Uterus (tissue), 4 donors: Measurements from ENCODE around the gene ASPHD2. TPM values are rescaled to one million over a fixed set of nuclear protein-coding genes. Genes with fewer than 3 reads are reported as not detected.

ENCODE experiments used
- DNase-seq, 2 donors: peaks; one replicate each; pipeline ENCODE4 v3.0.0-alpha.2; 2019 to 2020
- H3K27ac ChIP-seq, 2 donors: fragments of 200-600 bp; sonication (generic); 1 replicate in 1 of 2; 2 replicates in 1 of 2; pipeline ENCODE4 v1.5.1; 2016 to 2018
- H3K27me3 ChIP-seq, 2 donors: fragments of 200-600 bp; sonication (generic); one replicate each; pipeline ENCODE4 v1.5.1; 2018 to 2019; ENCODE audit warnings: control low read depth in 1 of 2
- H3K36me3 ChIP-seq, 2 donors: fragments of 200-600 bp; sonication (generic); one replicate each; pipeline ENCODE4 v1.5.1; 2019; ENCODE audit warnings: control low read depth in 1 of 2
- H3K4me1 ChIP-seq, 2 donors: fragments of 200-600 bp; sonication (generic); one replicate each; pipeline ENCODE4 v1.5.1; 2018 to 2019; ENCODE audit warnings: control low read depth in 1 of 2
- H3K4me3 ChIP-seq, 2 donors: fragments of 200-600 bp; sonication (generic); 1 replicate in 1 of 2; 2 replicates in 1 of 2; pipeline ENCODE4 v1.5.1; 2018 to 2019; ENCODE audit warnings: mild to moderate bottlenecking in 1 of 2
- H3K9me3 ChIP-seq, 2 donors: fragments of 200-600 bp; sonication (generic); one replicate each; pipeline ENCODE4 v1.5.1; 2019; ENCODE audit warnings: control low read depth in 1 of 2
- CTCF ChIP-seq, 4 experiments: fragments of 200-600 bp in 2 of 4; fragments of 450-650 bp in 2 of 4; sonication (generic) in 2 of 4; IDR thresholded peaks; one replicate each; pipeline ENCODE4 v1.5.1; 2016 to 2019; ENCODE audit warnings: antibody characterized with exemption in 4 of 4, mild to moderate bottlenecking in 2 of 4, moderate library complexity in 1 of 4
- POLR2A ChIP-seq, 2 donors: fragments of 450-650 bp; IDR thresholded peaks; one replicate each; pipeline ENCODE4 v1.6.1; 2016; ENCODE audit warnings: antibody characterized with exemption in 2 of 2, mild to moderate bottlenecking in 1 of 2, moderate library complexity in 1 of 2
- intact Hi-C: fragments of 100-400 bp; cut with DNase I; formaldehyde crosslinking; loops from one replicate; pipeline ENCODE4 v1.15.1; 2023; ENCODE audit warnings: low total_unique reads
- small RNA-seq: library from RNA; depleted of rRNA; stranded (forward); fragments of <200 nt; gene quantifications from one replicate; pipeline ENCODE3, GENCODE V24; 2016
- total RNA-seq, 4 donors: library from RNA; depleted of rRNA in 3 of 4; stranded (reverse); fragments of >200 nt in 3 of 4; gene quantifications; one replicate each; pipeline versions ENCODE4 v1.1.0 to v1.2.4, GENCODE V29; 2014 to 2023
- donor health status: DM: yes; HTN: yes; CAD: no.

Gene ASPHD2
- total RNA-seq, 4 donors from 2014 or later, result 0.83 to 1.8 TPM; not detected in 2

GRCh38 chr22:26486394-26486793 lies 57.3 kb downstream of the ASPHD2 start:
- Histone ChIP-seq H3K36me3 (no peaks in the 10 kb centered on the region), H3K27me3 (no peaks in the 10 kb centered on the region), H3K27ac (no peak overlapping the region), H3K4me1 (peaks cover 7 to 19% of the 10 kb centered on the region in 2 donors), H3K9me3 (no peaks in the 10 kb centered on the region), H3K4me3 (no peak overlapping the region)
- TF ChIP-seq CTCF (IDR thresholded peaks at IDR 0.05), result no peak
- no peak for TF ChIP-seq POLR2A (IDR thresholded peaks at IDR 0.05)
- DNase-seq, result no peak
- intact Hi-C loops, result no loop called here

GRCh38 chr22:26487996-26488395 lies 58.9 kb downstream of the ASPHD2 start:
- Histone ChIP-seq H3K4me3 (no peak overlapping the region), H3K4me1 (peaks cover 0 to 7% of the 10 kb centered on the region in 2 donors), H3K27ac (no peak overlapping the region), H3K9me3 (no peaks in the 10 kb centered on the region), H3K27me3 (no peaks in the 10 kb centered on the region), H3K36me3 (no peaks in the 10 kb centered on the region)
- intact Hi-C loops, result no loop called here
- TF ChIP-seq CTCF (IDR thresholded peaks at IDR 0.05) (no peak), POLR2A (IDR thresholded peaks at IDR 0.05) (no peak)
- DNase-seq, result no peak

- no peaks in the 10 kb centered on the region for H3K36me3 ChIP-seq
- TF ChIP-seq CTCF (IDR thresholded peaks at IDR 0.05), result no peak
- TF ChIP-seq POLR2A (IDR thresholded peaks at IDR 0.05), result no peak
- intact Hi-C loops, result no loop called here
- no peak overlapping the region for H3K27ac ChIP-seq
- no peaks in the 10 kb centered on the region for H3K9me3 ChIP-seq
- H3K4me3 ChIP-seq, result no peak overlapping the region
- DNase-seq, result no peak
- peaks cover 0 to 6% of the 10 kb centered on the region in 2 donors for H3K4me1 ChIP-seq
- no peaks in the 10 kb centered on the region for H3K27me3 ChIP-seq
These were observed 60.5 kb downstream of the ASPHD2 start for GRCh38 chr22:26489447-26490036.

GRCh38 chr22:26492220-26492619 lies 63.2 kb downstream of the ASPHD2 start:
- no peaks in the 10 kb centered on the region for H3K4me1 ChIP-seq
- H3K36me3 ChIP-seq, result no peaks in the 10 kb centered on the region
- no peak for DNase-seq
- TF ChIP-seq POLR2A (IDR thresholded peaks at IDR 0.05), result no peak
- no peak for TF ChIP-seq CTCF (IDR thresholded peaks at IDR 0.05)
- intact Hi-C loops, result no loop called here
- H3K4me3 ChIP-seq, result no peak overlapping the region
- no peak overlapping the region for H3K27ac ChIP-seq
- H3K9me3 ChIP-seq, result no peaks in the 10 kb centered on the region
- H3K27me3 ChIP-seq, result no peaks in the 10 kb centered on the region

- Histone ChIP-seq H3K4me3 (no peak overlapping the region), H3K27ac (no peak overlapping the region), H3K4me1 (no peaks in the 10 kb centered on the region), H3K36me3 (no peaks in the 10 kb centered on the region), H3K27me3 (no peaks in the 10 kb centered on the region), H3K9me3 (no peaks in the 10 kb centered on the region)
- intact Hi-C loops, result no loop called here
- no peak for TF ChIP-seq CTCF (IDR thresholded peaks at IDR 0.05)
- TF ChIP-seq POLR2A (IDR thresholded peaks at IDR 0.05), result no peak
- DNase-seq, result no peak
These were observed 65.4 kb downstream of the ASPHD2 start for GRCh38 chr22:26494506-26494905.

Small RNA genes within 50 kb of the gene (small RNA-seq; reads per million reads assigned to genes)
- gene RNA5SP495, result not detected

Other genes with a start within 250 kb of the ASPHD2 start
- gene HPS4, start 54.5 kb downstream of the ASPHD2 start, total RNA-seq, result 10 to 100 TPM; 23.5 to 65.6 (median 43.5) TPM
- gene SRRD, start 54.6 kb downstream of the ASPHD2 start, total RNA-seq, result 10 to 100 TPM in 2 of 4 donors, 1 to 10 TPM in 2; 5.3 to 20.1 (median 13.9) TPM
- gene TFIP11, start 83.2 kb downstream of the ASPHD2 start, total RNA-seq, result 10 to 100 TPM in 3 of 4 donors, 1 to 10 TPM in 1; 6.1 to 32.5 (median 18.1) TPM
- gene TPST2, start 160.9 kb downstream of the ASPHD2 start, total RNA-seq, result 10 to 100 TPM; 32.4 to 71.5 (median 43.8) TPM
- 1 to 10 TPM in 1 of 4 donors, under 1 TPM in 1, not detected in 2; 0.55 to 4.1 TPM for gene CRYBB1, start 188.8 kb downstream of the ASPHD2 start, total RNA-seq
- not detected for gene CRYBA4, start 192.7 kb downstream of the ASPHD2 start, total RNA-seq
- gene MIAT, start 228.3 kb downstream of the ASPHD2 start, total RNA-seq, result 1 to 10 TPM in 3 of 4 donors, under 1 TPM in 1; 0.51 to 5.3 (median 3.1) TPM